ENCODE measurements around the gene LAS1L.
"Not testable (repeated sequence)": the region's sequence is repeated elsewhere in the genome, so short reads cannot be mapped to it uniquely, and the experiment has no call there.

The LAS1L gene

DNA sequence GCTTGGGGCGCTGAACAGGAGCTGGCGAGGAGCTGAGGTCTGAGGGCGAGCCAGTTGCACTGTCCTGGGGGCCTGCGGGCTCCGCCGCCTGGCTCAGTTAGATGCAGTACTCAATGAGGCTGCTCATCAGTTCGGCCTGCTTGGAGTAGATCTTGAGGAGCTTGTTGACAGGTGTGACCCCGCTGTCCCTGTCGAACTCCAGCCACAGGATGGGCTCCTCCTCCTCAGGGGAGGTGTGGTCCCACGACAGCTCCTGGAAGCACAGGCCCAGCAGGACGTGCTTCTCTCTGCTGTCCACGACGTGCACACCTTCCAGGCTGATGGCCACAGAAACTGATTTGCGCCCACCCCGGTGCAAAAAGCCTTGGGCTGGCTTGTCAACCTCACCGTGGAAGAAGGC lies 16.5 kb upstream of the LAS1L start:
- Histone ChIP-seq H3K4me1 (ENCODE audit: control insufficient read depth, insufficient read depth, low read length) (no peaks in the 10 kb centered on the region), H3K27me3 (ENCODE audit: control insufficient read depth in 1 of 2, insufficient read depth in 2 of 2, low read length in 2 of 2) (peaks cover 0 to 3% of the 10 kb centered on the region in 2 donors), H3K9ac (ENCODE audit: low read length in 2 of 2) (no peak overlapping the region), H3K27ac (ENCODE audit: low read length) (no peak overlapping the region), H3K36me3 (ENCODE audit: control insufficient read depth in 2 of 2, insufficient read depth in 2 of 2, low read length in 2 of 2) (no peaks in the 10 kb centered on the region), H3K4me3 (ENCODE audit: low read length in 2 of 2) (no peak overlapping the region), H3K9me3 (ENCODE audit: control insufficient read depth in 2 of 2, low read length in 2 of 2) (peaks cover 0 to 2% of the 10 kb centered on the region in 2 donors)

- Histone ChIP-seq H3K9ac (ENCODE audit: low read length in 2 of 2) (no peak overlapping the region), H3K9me3 (ENCODE audit: control insufficient read depth in 2 of 2, low read length in 2 of 2) (no peaks in the 10 kb centered on the region), H3K27ac (ENCODE audit: low read length) (no peak overlapping the region), H3K4me3 (ENCODE audit: low read length in 2 of 2) (no peak overlapping the region), H3K27me3 (ENCODE audit: control insufficient read depth in 1 of 2, insufficient read depth in 2 of 2, low read length in 2 of 2) (peaks cover 0 to 7% of the 10 kb centered on the region in 2 donors), H3K36me3 (ENCODE audit: control insufficient read depth in 2 of 2, insufficient read depth in 2 of 2, low read length in 2 of 2) (no peaks in the 10 kb centered on the region), H3K4me1 (ENCODE audit: control insufficient read depth, insufficient read depth, low read length) (no peaks in the 10 kb centered on the region)
Measured at GRCh38 chrX:65545456-65545855, 10.9 kb upstream of the LAS1L start.

- Histone ChIP-seq H3K36me3 (ENCODE audit: control insufficient read depth in 2 of 2, insufficient read depth in 2 of 2, low read length in 2 of 2) (no peaks in the 10 kb centered on the region), H3K4me3 (ENCODE audit: low read length in 2 of 2) (no peak overlapping the region), H3K27me3 (ENCODE audit: control insufficient read depth in 1 of 2, insufficient read depth in 2 of 2, low read length in 2 of 2) (peaks cover 0 to 18% of the 10 kb centered on the region in 2 donors), H3K27ac (ENCODE audit: low read length) (no peak overlapping the region), H3K9ac (ENCODE audit: low read length in 2 of 2) (no peak overlapping the region), H3K4me1 (ENCODE audit: control insufficient read depth, insufficient read depth, low read length) (peaks cover 10% of the 10 kb centered on the region), H3K9me3 (ENCODE audit: control insufficient read depth in 2 of 2, low read length in 2 of 2) (no peaks in the 10 kb centered on the region)
Measured at GRCh38 chrX:65537229-65537628, 2.6 kb upstream of the LAS1L start.

- Histone ChIP-seq H3K4me1 (ENCODE audit: control insufficient read depth, insufficient read depth, low read length) (peaks cover 10% of the 10 kb centered on the region), H3K4me3 (ENCODE audit: low read length in 2 of 2) (no peak overlapping the region), H3K27me3 (ENCODE audit: control insufficient read depth in 1 of 2, insufficient read depth in 2 of 2, low read length in 2 of 2) (peaks cover 0 to 17% of the 10 kb centered on the region in 2 donors), H3K9me3 (ENCODE audit: control insufficient read depth in 2 of 2, low read length in 2 of 2) (no peaks in the 10 kb centered on the region), H3K36me3 (ENCODE audit: control insufficient read depth in 2 of 2, insufficient read depth in 2 of 2, low read length in 2 of 2) (no peaks in the 10 kb centered on the region), H3K9ac (ENCODE audit: low read length in 2 of 2) (no peak overlapping the region), H3K27ac (ENCODE audit: low read length) (no peak overlapping the region)
Measured at GRCh38 chrX:65536291-65536690, 1.7 kb upstream of the LAS1L start.

GRCh38 chrX:65532016-65532415 lies 2.6 kb downstream of the LAS1L start:
- Histone ChIP-seq H3K4me3 (ENCODE audit: low read length in 2 of 2) (no peak overlapping the region), H3K9me3 (ENCODE audit: control insufficient read depth in 2 of 2, low read length in 2 of 2) (no peaks in the 10 kb centered on the region), H3K9ac (ENCODE audit: low read length in 2 of 2) (no peak overlapping the region), H3K27me3 (ENCODE audit: control insufficient read depth in 1 of 2, insufficient read depth in 2 of 2, low read length in 2 of 2) (peaks cover 0 to 14% of the 10 kb centered on the region in 2 donors), H3K4me1 (ENCODE audit: control insufficient read depth, insufficient read depth, low read length) (peaks cover 10% of the 10 kb centered on the region), H3K27ac (ENCODE audit: low read length) (no peak overlapping the region), H3K36me3 (ENCODE audit: control insufficient read depth in 2 of 2, insufficient read depth in 2 of 2, low read length in 2 of 2) (peaks cover 2 to 6% of the 10 kb centered on the region in 2 donors)

DNA sequence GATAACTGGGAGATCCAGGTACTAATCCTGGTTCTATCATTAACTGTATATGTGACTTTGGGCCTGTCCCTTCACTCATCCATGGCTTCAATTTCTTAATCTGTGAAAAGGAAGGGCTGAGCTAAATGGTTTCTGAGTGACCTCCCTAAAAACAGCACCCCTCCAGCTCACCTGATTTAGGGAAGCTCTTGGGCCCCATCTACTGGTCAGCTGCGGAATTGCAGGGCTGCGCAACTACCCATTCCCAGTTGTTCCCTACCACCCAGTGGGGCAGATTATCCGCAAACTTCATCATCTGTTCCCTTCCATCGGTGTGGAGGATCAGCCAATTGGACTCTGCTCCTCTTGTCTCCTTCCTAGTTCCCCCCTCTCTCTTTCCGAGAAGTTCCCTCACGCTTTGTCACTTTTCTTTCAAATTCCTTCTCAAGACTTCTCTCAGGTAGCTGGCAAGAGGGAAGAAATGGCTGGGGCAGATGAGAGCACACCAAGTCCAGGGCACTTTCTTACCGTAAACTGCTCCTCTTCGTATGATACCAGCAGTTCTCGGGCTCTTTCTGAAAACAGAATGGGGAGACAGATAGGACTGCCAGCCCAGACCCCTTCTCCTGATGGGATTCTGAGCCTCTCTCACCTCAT lies 5.8 kb downstream of the LAS1L start:
- H3K27me3 ChIP-seq (ENCODE audit: control insufficient read depth in 1 of 2, insufficient read depth in 2 of 2, low read length in 2 of 2), result peaks cover 0 to 11% of the 10 kb centered on the region in 2 donors
- peaks cover 9% of the 10 kb centered on the region for H3K4me1 ChIP-seq (ENCODE audit: control insufficient read depth, insufficient read depth, low read length)
- no peak overlapping the region for H3K4me3 ChIP-seq (ENCODE audit: low read length in 2 of 2)
- no peak overlapping the region for H3K9ac ChIP-seq (ENCODE audit: low read length in 2 of 2)
- H3K9me3 ChIP-seq (ENCODE audit: control insufficient read depth in 2 of 2, low read length in 2 of 2), result no peaks in the 10 kb centered on the region
- no peak overlapping the region for H3K27ac ChIP-seq (ENCODE audit: low read length)
- H3K36me3 ChIP-seq (ENCODE audit: control insufficient read depth in 2 of 2, insufficient read depth in 2 of 2, low read length in 2 of 2), result peaks cover 11 to 27% of the 10 kb centered on the region in 2 donors

GRCh38 chrX:65528293-65528692 lies 6.3 kb downstream of the LAS1L start:
- no peak overlapping the region for H3K9ac ChIP-seq (ENCODE audit: low read length in 2 of 2)
- H3K27me3 ChIP-seq (ENCODE audit: control insufficient read depth in 1 of 2, insufficient read depth in 2 of 2, low read length in 2 of 2), result peaks cover 0 to 8% of the 10 kb centered on the region in 2 donors
- H3K9me3 ChIP-seq (ENCODE audit: control insufficient read depth in 2 of 2, low read length in 2 of 2), result no peaks in the 10 kb centered on the region
- no peak overlapping the region for H3K4me3 ChIP-seq (ENCODE audit: low read length in 2 of 2)
- H3K36me3 ChIP-seq (ENCODE audit: control insufficient read depth in 2 of 2, insufficient read depth in 2 of 2, low read length in 2 of 2), result peaks cover 11 to 30% of the 10 kb centered on the region in 2 donors
- peaks cover 3% of the 10 kb centered on the region for H3K4me1 ChIP-seq (ENCODE audit: control insufficient read depth, insufficient read depth, low read length)
- no peak overlapping the region for H3K27ac ChIP-seq (ENCODE audit: low read length)

- Histone ChIP-seq H3K4me3 (ENCODE audit: low read length in 2 of 2) (no peak overlapping the region), H3K27ac (ENCODE audit: low read length) (no peak overlapping the region), H3K36me3 (ENCODE audit: control insufficient read depth in 2 of 2, insufficient read depth in 2 of 2, low read length in 2 of 2) (peaks cover 21 to 48% of the 10 kb centered on the region in 2 donors), H3K4me1 (ENCODE audit: control insufficient read depth, insufficient read depth, low read length) (no peaks in the 10 kb centered on the region), H3K9ac (ENCODE audit: low read length in 2 of 2) (no peak overlapping the region), H3K27me3 (ENCODE audit: control insufficient read depth in 1 of 2, insufficient read depth in 2 of 2, low read length in 2 of 2) (peaks cover 0 to 5% of the 10 kb centered on the region in 2 donors), H3K9me3 (ENCODE audit: control insufficient read depth in 2 of 2, low read length in 2 of 2) (no peaks in the 10 kb centered on the region)
Measured at GRCh38 chrX:65524139-65524538, 10.4 kb downstream of the LAS1L start.

DNA sequence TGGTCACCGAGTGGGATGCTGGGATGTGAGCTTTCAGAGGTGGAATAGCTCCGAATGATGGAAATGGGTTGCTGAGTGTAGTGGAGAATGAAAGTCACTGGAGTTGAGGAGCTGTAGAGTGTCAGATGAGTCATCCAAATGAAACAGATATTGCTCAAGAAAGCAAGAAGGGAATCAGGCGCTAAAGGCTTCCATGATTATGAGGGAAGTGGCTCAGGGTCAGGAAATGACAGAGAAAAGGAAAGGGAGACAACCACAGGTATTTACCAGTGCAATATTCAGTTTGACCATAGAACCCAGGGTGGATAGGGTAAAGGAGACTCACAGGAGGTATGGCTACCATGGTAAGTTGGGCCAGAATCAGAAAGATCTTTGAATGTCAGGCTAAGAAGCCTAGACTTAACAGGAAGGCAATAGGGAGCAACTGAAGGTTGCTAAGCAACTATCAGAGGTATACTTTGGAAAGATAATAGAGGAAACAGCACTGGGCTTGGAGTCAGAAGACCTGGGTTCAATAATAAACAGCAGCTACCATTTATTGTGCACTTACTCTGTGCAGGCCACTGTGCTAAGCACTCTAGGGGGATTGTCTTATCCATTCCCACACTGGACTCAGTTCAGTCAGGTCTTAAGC lies 11.7 kb downstream of the LAS1L start:
- H3K36me3 ChIP-seq (ENCODE audit: control insufficient read depth in 2 of 2, insufficient read depth in 2 of 2, low read length in 2 of 2), result peaks cover 25 to 43% of the 10 kb centered on the region in 2 donors

GRCh38 chrX:65519530-65519929 lies 15.1 kb downstream of the LAS1L start:
- H3K27ac ChIP-seq (ENCODE audit: low read length); H3K9ac ChIP-seq (ENCODE audit: low read length in 2 of 2); H3K9me3 ChIP-seq (ENCODE audit: control insufficient read depth in 2 of 2, low read length in 2 of 2); H3K4me1 ChIP-seq (ENCODE audit: control insufficient read depth, insufficient read depth, low read length); H3K4me3 ChIP-seq (ENCODE audit: low read length in 2 of 2): not testable (repeated sequence)
- Histone ChIP-seq H3K27me3 (ENCODE audit: control insufficient read depth in 1 of 2, insufficient read depth in 2 of 2, low read length in 2 of 2) (peaks cover 0 to 12% of the 10 kb centered on the region in 2 donors), H3K36me3 (ENCODE audit: control insufficient read depth in 2 of 2, insufficient read depth in 2 of 2, low read length in 2 of 2) (peaks cover 29% of the 10 kb centered on the region in 2 donors)

More for the DNA sequence above, 11.7 kb downstream of the LAS1L start:
- Histone ChIP-seq H3K9ac (ENCODE audit: low read length in 2 of 2) (no peak overlapping the region), H3K9me3 (ENCODE audit: control insufficient read depth in 2 of 2, low read length in 2 of 2) (no peaks in the 10 kb centered on the region), H3K4me1 (ENCODE audit: control insufficient read depth, insufficient read depth, low read length) (no peaks in the 10 kb centered on the region), H3K27me3 (ENCODE audit: control insufficient read depth in 1 of 2, insufficient read depth in 2 of 2, low read length in 2 of 2) (peaks cover 0 to 5% of the 10 kb centered on the region in 2 donors), H3K27ac (ENCODE audit: low read length) (no peak overlapping the region), H3K4me3 (ENCODE audit: low read length in 2 of 2) (no peak overlapping the region)

- not testable (repeated sequence) for H3K4me3 ChIP-seq (ENCODE audit: low read length in 2 of 2); H3K9ac ChIP-seq (ENCODE audit: low read length in 2 of 2); H3K27ac ChIP-seq (ENCODE audit: low read length); H3K4me1 ChIP-seq (ENCODE audit: control insufficient read depth, insufficient read depth, low read length); H3K9me3 ChIP-seq (ENCODE audit: control insufficient read depth in 2 of 2, low read length in 2 of 2)
- Histone ChIP-seq H3K36me3 (ENCODE audit: control insufficient read depth in 2 of 2, insufficient read depth in 2 of 2, low read length in 2 of 2) (peaks cover 23 to 27% of the 10 kb centered on the region in 2 donors), H3K27me3 (ENCODE audit: control insufficient read depth in 1 of 2, insufficient read depth in 2 of 2, low read length in 2 of 2) (peaks cover 0 to 12% of the 10 kb centered on the region in 2 donors)
Measured at GRCh38 chrX:65518980-65519379, 15.6 kb downstream of the LAS1L start.
